Epithelial cell of proximal tubule (primary cell): ENCODE results near the gene SOCS4. TPM values are rescaled to one million over a fixed set of nuclear protein-coding genes. Genes with fewer than 3 reads are reported as not detected.
"Not testable (repeated sequence)": the region's sequence is repeated elsewhere in the genome, so short reads cannot be mapped to it uniquely, and the experiment has no call there.

Source experiments
- DNase-seq: peaks from one replicate; pipeline ENCODE4 v3.0.0-alpha.2; 2011; ENCODE audit warnings: low read depth
- H3K4me3 ChIP-seq: 2 replicates; pipeline ENCODE4 v1.5.1; 2011; ENCODE audit warnings: low read depth, mild to moderate bottlenecking, low read length
- CTCF ChIP-seq: conservative IDR thresholded peaks from 2 replicates; pipeline ENCODE4 v1.5.1; 2012; ENCODE audit warnings: low read depth, mild to moderate bottlenecking, low read length
- total RNA-seq: library from RNA; depleted of rRNA; stranded (reverse); fragments of >200 nt; gene quantifications from 2 replicates; pipeline ENCODE4 v1.2.3, GENCODE V29; 2015

The SOCS4 gene
- total RNA-seq, 1 donor from 2014 or later, result 13.0 TPM

- DNase-seq, result no peak
- no peak overlapping the region for H3K4me3 ChIP-seq
- TF ChIP-seq CTCF, result no peak
Observed at GRCh38 chr14:55031190-55031589, 4.2 kb downstream of the SOCS4 start.

DNA sequence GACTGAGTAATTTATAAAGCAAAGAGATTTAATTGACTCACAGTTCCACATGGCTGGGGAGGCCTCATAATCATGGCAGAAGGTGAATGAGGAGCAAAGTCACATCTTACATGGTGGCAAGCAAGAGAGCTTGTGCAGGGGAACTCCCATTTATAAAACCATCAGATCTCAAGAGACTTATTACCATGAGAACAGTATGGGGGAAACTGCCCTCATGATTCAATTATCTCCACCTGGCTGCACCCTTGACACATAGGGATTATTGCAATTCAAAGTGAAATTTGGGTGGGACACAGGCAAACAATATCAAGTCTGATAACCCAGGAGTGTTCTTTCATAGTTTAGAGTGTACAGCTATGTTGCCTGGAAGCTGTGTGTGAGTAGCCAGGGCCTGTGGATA is 11.0 kb downstream of the SOCS4 start:
- not testable (repeated sequence) for H3K4me3 ChIP-seq, DNase-seq

GRCh38 chr14:55038708-55039107 is 11.7 kb downstream of the SOCS4 start:
- H3K4me3 ChIP-seq, result no peak overlapping the region
- no peak for DNase-seq
- TF ChIP-seq CTCF, result no peak

DNA sequence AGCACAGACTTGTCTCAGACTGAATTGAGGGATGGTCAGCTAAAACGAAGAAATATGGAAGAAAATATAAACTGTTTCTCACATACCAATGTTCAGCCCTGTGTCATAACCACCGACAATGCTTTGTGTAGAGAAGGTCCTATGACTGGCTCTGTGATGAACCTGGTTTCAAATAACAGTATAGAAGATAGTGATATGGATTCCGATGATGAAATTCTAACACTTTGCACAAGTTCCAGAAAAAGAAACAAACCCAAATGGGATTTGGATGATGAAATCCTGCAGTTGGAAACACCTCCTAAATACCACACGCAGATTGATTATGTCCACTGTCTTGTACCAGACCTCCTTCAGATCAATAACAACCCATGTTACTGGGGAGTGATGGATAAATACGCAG is 16.5 kb downstream of the SOCS4 start:
- no peak for TF ChIP-seq CTCF
- no peak overlapping the region for H3K4me3 ChIP-seq
- no peak for DNase-seq

GRCh38 chr14:55045087-55045486 is 18.1 kb downstream of the SOCS4 start:
- DNase-seq, result no peak
- no peak overlapping the region for H3K4me3 ChIP-seq
- TF ChIP-seq CTCF, result no peak

DNA sequence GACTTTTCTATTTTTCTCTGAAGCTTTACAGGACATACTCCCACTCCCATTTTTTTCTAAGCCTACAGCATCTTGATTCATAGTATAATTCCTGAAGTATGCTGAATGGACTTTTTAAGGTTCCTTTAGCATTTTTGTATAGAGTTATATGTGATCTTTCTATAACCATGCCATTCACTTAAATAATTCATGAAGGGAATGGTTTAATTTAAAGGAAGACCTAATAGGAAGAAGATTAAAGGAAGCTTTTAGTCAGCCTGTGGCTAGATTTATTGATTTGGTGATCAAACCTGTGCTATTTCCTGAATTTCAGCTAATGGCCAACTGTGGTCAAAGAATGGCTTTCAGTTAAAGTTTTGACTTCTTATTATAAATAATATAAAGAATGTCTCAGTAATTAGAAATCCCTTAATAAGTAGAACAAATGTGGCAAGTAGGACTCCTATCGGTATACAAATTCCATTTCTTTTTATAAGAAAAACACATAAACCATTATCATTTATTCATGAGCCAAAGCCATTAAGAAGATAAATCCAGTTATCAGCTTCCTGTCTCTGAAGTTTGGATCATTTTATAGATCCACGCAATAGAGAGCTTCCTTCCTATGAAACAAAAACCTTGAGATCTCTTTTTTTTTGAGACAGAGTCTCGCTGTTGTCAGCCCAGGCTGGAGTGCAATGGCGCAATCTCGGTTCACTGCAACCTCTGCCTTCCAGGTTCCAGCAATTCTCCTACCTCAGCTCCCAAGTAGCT is 20.4 kb downstream of the SOCS4 start:
- TF ChIP-seq CTCF, result no peak
- DNase-seq, result no peak
- H3K4me3 ChIP-seq, result no peak overlapping the region

GRCh38 chr14:55048900-55049436 is 21.9 kb downstream of the SOCS4 start:
- DNase-seq, result no peak
- TF ChIP-seq CTCF, result no peak
- H3K4me3 ChIP-seq, result no peak overlapping the region

GRCh38 chr14:55051165-55051422 is 24.1 kb downstream of the SOCS4 start:
- no peak for DNase-seq
- no peak for TF ChIP-seq CTCF
- peak overlapping the region; percentile 98 for H3K4me3 ChIP-seq
